Fibroblast of pulmonary artery (primary cell): ENCODE data around the gene RAB3GAP1.
"Not testable (repeated sequence)": the region's sequence is repeated elsewhere in the genome, so short reads cannot be mapped to it uniquely, and the experiment has no call there.

Source experiments
- DNase-seq: peaks from one replicate; pipeline ENCODE4 v3.0.0-alpha.2; 2010; ENCODE audit warnings: low read depth
- H3K4me3 ChIP-seq: replicated peaks from 2 replicates; pipeline ENCODE4 v1.5.1; 2011; ENCODE audit warnings: low read depth, mild to moderate bottlenecking, control low read depth, low read length, moderate library complexity
- TF ChIP-seq, protein P1 (sequence below): IDR thresholded peaks from 2 replicates; pipeline ENCODE4 v1.5.1; 2011; ENCODE audit warnings: mild to moderate bottlenecking, control low read depth, low read length, inconsistent platforms; ENCODE audit errors: missing control alignments

The RAB3GAP1 gene

DNA sequence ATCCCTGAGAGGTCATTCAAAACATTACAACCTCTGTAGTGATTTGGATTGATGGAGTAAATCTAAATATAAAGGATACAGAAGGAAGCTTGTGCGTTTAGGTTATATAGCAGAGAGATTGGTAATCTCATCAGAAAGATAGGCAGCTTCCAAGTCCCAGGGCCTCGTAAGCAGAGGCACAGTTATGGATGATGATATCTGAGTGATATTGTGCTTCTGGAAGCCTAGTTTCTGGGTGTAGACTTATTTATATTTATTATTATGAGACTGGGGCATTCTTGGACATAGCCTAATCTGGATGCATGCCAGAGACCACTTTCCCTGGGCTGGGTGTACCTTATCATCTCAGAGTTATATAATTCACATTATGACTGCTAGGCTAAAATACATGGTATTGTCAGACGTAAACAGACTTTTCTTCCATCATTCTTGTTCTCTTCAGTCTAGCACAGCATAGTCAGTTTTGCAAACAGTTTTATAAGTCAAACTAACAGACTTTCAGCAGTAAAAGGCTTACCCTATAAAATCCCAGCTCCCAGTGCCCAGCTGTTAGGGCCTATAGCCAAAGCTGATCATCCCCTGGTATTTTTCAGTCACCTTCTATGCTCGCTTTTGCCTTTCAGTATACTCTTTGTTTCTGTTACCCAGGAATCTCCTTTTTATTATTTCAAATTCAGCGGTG lies 47.9 kb downstream of the RAB3GAP1 start:
- no peak for DNase-seq
- TF ChIP-seq, protein P1, sequence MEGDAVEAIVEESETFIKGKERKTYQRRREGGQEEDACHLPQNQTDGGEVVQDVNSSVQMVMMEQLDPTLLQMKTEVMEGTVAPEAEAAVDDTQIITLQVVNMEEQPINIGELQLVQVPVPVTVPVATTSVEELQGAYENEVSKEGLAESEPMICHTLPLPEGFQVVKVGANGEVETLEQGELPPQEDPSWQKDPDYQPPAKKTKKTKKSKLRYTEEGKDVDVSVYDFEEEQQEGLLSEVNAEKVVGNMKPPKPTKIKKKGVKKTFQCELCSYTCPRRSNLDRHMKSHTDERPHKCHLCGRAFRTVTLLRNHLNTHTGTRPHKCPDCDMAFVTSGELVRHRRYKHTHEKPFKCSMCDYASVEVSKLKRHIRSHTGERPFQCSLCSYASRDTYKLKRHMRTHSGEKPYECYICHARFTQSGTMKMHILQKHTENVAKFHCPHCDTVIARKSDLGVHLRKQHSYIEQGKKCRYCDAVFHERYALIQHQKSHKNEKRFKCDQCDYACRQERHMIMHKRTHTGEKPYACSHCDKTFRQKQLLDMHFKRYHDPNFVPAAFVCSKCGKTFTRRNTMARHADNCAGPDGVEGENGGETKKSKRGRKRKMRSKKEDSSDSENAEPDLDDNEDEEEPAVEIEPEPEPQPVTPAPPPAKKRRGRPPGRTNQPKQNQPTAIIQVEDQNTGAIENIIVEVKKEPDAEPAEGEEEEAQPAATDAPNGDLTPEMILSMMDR, result no peak
- no peak overlapping the region for H3K4me3 ChIP-seq

DNA sequence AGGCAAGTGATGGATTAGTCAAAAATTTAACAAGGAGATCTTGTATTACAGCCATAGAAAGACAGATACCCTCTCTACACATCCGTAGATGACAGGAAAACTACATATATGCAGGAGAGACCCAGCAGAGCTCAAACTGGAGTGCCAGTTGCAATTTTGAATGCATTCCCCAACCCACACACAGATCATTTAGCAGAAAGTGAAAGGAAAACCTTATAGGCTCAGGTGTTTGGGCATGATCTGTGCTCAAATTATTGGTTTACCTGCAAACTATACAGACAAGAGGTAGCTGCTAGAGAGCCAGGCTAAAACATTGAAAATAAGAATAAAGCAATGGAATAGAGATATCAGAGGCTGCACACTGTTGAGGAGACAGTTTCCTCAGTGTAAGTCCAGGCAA lies 51.8 kb downstream of the RAB3GAP1 start:
- no peak for DNase-seq
- no peak overlapping the region for H3K4me3 ChIP-seq
- TF ChIP-seq, protein P1, result no peak

DNA sequence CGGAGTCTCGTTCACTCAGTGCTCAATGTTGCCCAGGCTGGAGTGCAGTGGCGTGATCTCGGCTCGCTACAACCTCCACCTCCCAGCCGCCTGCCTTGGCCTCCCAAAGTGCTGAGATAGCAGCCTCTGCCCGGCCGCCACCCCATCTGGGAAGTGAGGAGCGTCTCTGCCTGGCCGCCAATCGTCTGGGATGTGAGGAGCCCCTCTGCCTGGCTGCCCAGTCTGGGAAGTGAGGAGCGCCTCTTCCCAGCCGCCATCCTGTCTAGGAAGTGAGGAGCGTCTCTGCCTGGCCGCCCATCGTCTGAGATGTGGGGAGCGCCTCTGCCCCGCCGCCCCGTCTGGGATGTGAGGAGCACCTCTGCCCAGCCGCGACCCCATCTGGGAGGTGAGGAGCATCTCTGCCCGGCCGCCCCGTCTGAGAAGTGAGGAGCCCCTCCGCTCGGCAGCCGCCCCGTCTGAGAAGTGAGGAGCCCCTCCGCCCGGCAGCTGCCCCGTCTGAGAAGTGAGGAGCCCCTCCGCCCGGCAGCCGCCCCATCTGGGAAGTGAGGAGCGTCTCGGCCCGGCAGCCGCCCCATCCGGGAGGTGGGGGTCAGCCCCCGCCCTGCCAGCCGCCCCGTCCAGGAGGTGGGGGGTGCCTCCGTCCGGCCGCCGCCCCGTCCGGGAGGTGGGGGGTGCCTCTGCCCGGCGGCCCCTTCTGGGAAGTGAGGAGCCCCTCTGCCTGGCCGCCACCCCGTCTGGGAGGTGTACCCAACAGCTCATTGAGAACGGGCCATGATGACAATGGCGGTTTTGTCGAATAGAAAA lies 53.6 kb downstream of the RAB3GAP1 start:
- not testable (repeated sequence) for H3K4me3 ChIP-seq, DNase-seq

DNA sequence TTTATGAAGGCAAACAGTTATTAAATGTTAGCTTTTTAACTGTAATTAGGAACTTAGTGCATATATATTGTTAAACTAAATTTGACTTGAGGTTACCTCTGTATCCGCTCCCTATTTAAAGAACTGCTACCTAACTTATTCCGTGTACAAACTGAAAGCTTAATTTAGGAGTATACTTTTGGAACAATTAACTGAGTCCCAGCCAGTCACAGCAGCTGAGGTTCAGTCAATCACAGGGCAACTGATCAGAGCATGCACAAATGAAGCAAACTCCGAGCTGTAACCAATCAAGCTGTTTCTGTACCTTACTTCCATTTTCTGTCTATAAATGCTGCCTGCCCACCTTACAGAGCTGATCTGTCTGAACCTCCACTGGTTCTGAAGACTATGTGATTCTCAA lies 61.2 kb downstream of the RAB3GAP1 start:
- TF ChIP-seq, protein P1, result no peak
- no peak for DNase-seq
- H3K4me3 ChIP-seq, result no peak overlapping the region

DNA sequence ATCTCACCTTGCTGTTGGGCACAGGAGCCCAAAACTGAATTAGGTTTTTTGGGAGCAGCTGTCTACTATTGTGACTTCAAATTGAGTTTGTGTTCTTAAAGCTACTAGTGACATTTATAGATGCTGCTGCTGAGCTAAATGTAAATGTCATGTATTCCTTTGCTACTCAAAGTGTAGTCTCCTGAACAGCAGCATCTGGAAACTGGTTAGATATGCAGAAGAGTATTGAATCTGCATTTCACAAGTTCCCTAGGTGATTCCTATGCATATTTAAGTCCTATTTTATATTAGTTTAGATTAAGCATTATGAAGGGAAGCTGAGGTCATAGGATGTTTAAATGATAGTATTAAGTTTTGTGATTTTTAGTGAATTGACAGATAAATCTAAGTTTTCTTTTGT lies 67.5 kb downstream of the RAB3GAP1 start:
- DNase-seq, result no peak
- TF ChIP-seq, protein P1, result no peak

DNA sequence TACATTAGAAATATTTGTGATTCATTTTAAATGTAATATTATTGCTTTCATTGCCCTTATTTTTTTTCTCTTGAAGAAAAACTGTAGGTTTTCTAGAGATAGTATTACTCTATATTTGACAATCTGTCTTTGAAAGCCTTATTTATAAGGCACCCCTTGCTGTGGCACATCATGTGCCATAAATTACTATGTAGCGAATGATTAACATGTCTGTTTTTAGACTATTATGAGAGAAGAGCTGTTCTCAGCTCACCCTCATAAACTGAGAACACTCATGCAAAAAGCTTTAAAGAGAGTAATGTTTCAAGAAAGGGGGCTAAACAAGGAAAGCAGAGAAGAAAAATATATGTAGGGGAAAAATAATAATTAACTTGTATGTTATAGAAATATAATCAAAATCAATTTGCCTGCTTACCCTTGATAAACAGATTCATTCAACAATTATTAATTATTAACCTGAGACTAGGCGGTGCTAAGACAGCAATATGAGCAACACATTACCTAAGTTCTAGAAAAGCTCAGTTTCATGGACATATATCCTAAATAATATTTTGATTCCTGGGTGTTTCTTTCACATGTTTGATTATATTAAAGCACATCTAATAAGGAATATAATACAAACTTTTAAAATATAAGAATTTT lies 69.0 kb downstream of the RAB3GAP1 start:
- H3K4me3 ChIP-seq, result no peak overlapping the region
- TF ChIP-seq, protein P1, result no peak
- no peak for DNase-seq

More for the DNA sequence above, 67.5 kb downstream of the RAB3GAP1 start:
- no peak overlapping the region for H3K4me3 ChIP-seq

DNA sequence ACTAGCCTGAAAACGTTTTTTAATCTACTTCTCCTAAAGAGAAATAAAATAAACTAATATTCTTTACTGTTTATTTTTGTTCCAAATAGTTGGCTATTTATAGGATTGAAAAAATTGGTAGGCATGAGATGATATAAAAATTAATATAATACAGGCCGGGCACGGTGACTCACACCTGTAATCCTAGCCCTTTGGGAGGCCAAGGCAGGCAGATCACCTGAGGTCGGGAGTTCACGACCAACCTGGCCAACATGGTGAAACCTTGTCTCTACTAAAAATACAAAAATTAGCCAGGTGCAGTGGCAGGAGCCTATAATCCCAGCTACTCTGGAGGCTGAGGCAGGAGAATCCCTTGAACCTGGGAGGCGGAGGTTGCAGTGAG lies 69.6 kb downstream of the RAB3GAP1 start:
- not testable (repeated sequence) for DNase-seq, H3K4me3 ChIP-seq
